ENCODE results near the gene PSMG4. TPM values are rescaled to one million over a fixed set of nuclear protein-coding genes. Genes with fewer than 3 reads are reported as not detected.

The PSMG4 gene
- total and polyA plus RNA-seq, 2 donors (not counting 3 experiments of a cell fraction or from before 2014, with no cell fraction given) = 31.4 to 46.0 TPM

DNA sequence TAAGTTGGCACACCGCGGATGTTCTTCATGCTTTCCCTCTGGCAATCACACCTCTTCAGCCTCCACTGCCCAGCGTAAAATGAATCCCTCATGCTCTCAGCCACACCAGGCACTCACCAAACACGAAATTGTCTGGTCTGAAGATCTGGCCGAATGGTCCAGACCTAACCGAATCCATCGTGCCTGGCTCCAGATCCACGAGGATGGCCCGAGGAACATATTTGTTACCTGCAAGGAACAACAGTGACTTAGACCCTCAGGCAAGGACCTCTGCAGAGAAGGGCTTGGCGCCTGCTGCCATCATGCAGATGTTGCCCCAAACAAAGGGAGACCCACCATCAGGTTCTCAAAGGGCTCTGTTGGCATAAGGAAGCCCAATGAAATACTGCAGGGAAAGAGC is 32.7 kb upstream of the PSMG4 start:
- peaks cover 51 to 71% of the 10 kb centered on the region in 2 experiments for H3K27me3 ChIP-seq (ENCODE audit: control insufficient read depth in 2 of 2, insufficient read depth in 2 of 2, low read length in 2 of 2)
- dilution Hi-C loops (cut with MboI; ENCODE audit: extremely low pct_ligation_motif_present, low sequenced_read_pairs) (no loop called here), intact Hi-C loops (cut with micrococcal nuclease) (loop anchor here (5.0 kb wide), 1 partner anchor 439 kb away; no protein-coding TSS in a partner anchor)
- ChIA-PET POLR2A (no interaction called here), CTCF (interaction anchor here (1.3 kb wide), 1 partner anchor 25 kb away, joined by 7 read pairs; no protein-coding TSS in a partner anchor)
- H3K79me2 ChIP-seq (ENCODE audit: control insufficient read depth, insufficient read depth, low read length) = no peaks in the 10 kb centered on the region
- no peak for TF ChIP-seq POLR2A (IDR thresholded peaks at IDR 0.05; ENCODE audit: low read depth, low read length)
- no peak for TF ChIP-seq MAX (IDR thresholded peaks at IDR 0.05; ENCODE audit: insufficient read depth, insufficient read length)
- no peak for TF ChIP-seq CTCF (IDR thresholded peaks at IDR 0.05; ENCODE audit: extremely low read depth in 1 of 2, insufficient read depth in 1 of 2, low read depth in 1 of 2, low read length in 2 of 2)
- no peak for TF ChIP-seq EZH2 (IDR thresholded peaks at IDR 0.05; ENCODE audit: borderline replicate concordance, low read depth, low read length, severe bottlenecking)
- TF ChIP-seq JUN (IDR thresholded peaks at IDR 0.05; ENCODE audit: borderline replicate concordance, insufficient read depth, insufficient read length, low read depth) = no peak
- TF ChIP-seq MYC (IDR thresholded peaks at IDR 0.05; ENCODE audit: low read depth, low read length) = no peak
- no peak for TF ChIP-seq GATA2 (IDR thresholded peaks at IDR 0.05; ENCODE audit: insufficient read depth, insufficient read length, low read depth, low read length)
- no peak for TF ChIP-seq POLR2AphosphoS5 (IDR thresholded peaks at IDR 0.05; ENCODE audit: insufficient read depth, low read depth, low read length)
- no peak for TF ChIP-seq FOS (IDR thresholded peaks at IDR 0.05; ENCODE audit: borderline replicate concordance, insufficient read depth, low read length)
- DNase-seq (ENCODE audit: low read depth, low spot score) = no peak
- H2AFZ ChIP-seq (ENCODE audit: low read depth, low read length) = no peak overlapping the region
- no peak overlapping the region for H3K4me3 ChIP-seq (replicated peaks in 1 of 3; ENCODE audit: insufficient read depth in 1 of 3, low read depth in 1 of 3, low read length in 3 of 3)
- no peak for FAIRE-seq
- H3K9me1 ChIP-seq (replicated peaks; ENCODE audit: control insufficient read depth, extremely low read depth, insufficient read depth, low read length) = no peaks in the 10 kb centered on the region
- no peaks in the 10 kb centered on the region for H3K36me3 ChIP-seq (ENCODE audit: control insufficient read depth in 2 of 2, extremely low read depth in 1 of 2, insufficient read depth in 2 of 2, low read length in 2 of 2)
- no TSS peak for BruUV-seq (replicated peaks)
- no peaks in the 10 kb centered on the region for H3K9me3 ChIP-seq (replicated peaks; ENCODE audit: control insufficient read depth, insufficient read depth, low read length)
- no peak overlapping the region for H3K4me2 ChIP-seq (ENCODE audit: insufficient read depth, low read length)
- peaks cover 13% of the 10 kb centered on the region for H3K4me1 ChIP-seq (ENCODE audit: control insufficient read depth, extremely low read depth, insufficient read depth, low read length)
- H3K27ac ChIP-seq (ENCODE audit: insufficient read depth, low read depth, low read length) = no peak overlapping the region
- H3K9ac ChIP-seq (replicated peaks; ENCODE audit: extremely low read depth, insufficient read depth, low read length) = no peak overlapping the region
- H4K20me1 ChIP-seq (replicated peaks; ENCODE audit: control insufficient read depth, extremely low read depth, insufficient read depth, low read length) = no peaks in the 10 kb centered on the region
